ENCODE results near the gene ORAI1. TPM values are rescaled to one million over a fixed set of nuclear protein-coding genes. Genes with fewer than 3 reads are reported as not detected.
A peak's percentile ranks its signal among the peaks of the same experiment; 100 is the strongest.
"Not testable (repeated sequence)": the region's sequence is repeated elsewhere in the genome, so short reads cannot be mapped to it uniquely, and the experiment has no call there.

Gene ORAI1
- total RNA-seq, 1 donor from 2014 or later: 16.7 TPM

DNA sequence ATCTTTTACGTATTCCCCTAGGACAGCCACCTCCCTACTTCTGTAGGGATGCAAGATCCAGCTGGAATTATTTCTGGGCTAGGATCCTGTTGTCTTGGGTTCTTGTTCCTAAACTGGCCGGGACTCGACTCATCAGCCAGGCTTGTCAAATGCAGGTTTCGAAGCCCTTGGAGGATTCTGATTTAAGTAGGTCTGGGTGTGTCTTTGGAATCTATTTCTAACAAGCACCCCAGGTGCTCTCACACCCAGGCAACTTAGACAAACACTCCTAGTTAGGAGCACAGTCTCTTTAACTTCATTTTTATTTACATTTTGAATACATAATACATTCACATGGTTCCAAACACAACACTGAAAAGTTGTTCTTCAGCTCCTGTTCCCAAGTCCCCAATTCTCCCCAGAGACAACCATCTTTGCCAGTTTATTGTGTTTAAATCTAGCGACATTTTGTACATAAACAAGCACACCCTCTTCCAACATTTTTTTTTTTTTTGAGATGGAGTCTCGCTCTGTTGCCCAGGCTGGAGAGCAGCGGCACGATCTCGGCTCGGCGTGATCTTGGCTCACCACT lies 22.2 kb downstream of the ORAI1 start:
- DNase-seq (ENCODE audit: low read depth): no peak

DNA sequence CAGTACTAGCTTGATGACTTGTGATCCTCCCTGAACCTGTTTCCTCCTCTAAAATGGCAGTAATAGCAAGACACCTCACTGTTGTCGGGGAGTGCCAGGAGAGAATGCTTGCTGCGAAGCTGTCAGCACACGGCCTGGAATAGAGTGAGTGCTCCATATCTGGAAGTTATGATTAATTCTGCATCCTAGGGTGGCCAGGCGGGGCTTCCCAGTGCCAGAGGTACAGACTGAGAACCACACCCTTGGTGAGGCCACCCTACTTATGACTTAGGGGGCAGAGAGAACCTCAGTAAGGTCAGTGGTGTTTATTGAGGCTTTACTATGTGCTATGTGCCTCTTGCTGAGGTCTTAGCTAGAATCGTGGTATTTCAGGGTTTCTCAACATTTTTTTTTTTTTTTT lies 23.0 kb downstream of the ORAI1 start:
- no peak for DNase-seq (ENCODE audit: low read depth)

DNA sequence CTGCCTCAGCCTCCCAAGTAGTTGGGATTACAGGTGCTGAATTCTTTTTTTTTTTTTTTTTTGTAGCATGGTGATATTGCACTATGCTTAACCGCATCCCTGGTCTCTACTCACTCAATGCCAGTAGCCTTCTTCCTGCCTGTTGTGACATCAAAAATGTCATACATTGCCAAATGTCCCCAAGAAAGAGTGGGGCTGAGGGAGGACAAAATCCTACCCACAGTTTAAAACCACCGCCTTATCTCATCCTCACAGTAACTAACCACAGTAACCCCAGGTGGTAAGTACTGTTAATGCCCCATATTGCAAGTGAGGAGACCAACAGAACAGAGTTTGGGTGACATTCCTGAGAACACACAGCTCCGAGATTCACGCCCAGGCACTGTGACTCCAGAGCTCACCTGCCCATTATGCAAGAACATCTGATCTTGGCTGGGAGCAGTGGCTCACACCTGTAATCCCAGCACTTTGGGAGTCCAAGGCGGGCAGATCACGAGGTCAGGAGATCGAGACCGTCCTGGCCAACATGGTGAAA lies 23.6 kb downstream of the ORAI1 start:
- no peak for DNase-seq (ENCODE audit: low read depth)

DNA sequence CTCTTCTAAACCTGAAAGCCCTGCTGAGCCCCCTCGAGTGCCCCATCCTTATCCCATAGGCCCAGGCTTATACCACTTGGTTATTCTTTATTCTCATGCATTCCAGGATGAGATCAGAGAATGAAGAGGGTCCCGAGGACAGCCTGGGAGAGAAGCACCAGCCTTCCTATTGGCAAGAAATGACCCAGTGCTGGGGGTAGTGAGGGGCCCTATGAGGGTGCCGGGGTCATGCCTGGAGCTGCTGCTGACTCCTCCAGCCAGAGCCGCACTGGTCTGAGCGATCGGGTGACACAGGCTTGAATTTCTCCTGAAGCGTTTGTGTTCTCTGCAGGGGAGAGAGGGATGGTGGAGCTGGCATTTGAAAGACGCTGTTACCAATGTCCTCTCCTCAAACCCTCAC lies 25.0 kb downstream of the ORAI1 start:
- DNase-seq (ENCODE audit: low read depth): no peak

DNA sequence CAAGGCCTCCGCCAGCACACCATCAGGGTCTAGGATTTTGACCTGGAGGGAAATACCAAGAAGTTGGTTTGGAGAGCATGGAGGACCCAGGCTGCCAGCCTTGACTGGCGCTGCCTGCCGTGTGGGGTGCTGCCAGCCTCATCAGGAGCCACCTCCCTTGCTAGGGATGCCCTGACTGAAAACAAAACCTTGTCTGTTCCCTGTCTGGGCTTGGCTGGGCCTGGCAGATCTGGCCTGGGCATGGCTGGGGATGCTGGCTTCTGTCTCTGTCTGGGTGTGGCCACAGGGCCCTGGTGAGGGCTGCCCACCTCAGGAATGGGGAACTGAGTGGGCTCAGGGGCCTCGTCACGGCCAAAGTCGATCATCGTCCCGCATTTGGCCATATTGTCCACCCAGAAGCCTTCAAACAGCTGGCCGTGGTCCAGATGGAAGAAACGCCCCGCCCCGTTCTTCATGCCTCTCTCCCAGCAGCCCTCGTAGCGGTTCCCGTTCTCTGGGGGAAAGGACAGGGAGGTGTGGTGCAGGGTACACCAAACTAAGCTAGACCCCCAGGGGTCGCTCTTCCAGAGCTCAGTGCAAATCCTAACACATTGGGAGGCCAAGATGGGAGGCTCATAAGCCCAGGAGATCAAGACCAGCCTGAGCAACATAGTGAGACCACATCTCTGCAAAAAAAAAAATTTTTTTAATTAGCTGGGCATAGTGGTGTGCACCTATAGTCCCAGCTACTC lies 26.6 kb downstream of the ORAI1 start:
- no peak for DNase-seq (ENCODE audit: low read depth)

DNA sequence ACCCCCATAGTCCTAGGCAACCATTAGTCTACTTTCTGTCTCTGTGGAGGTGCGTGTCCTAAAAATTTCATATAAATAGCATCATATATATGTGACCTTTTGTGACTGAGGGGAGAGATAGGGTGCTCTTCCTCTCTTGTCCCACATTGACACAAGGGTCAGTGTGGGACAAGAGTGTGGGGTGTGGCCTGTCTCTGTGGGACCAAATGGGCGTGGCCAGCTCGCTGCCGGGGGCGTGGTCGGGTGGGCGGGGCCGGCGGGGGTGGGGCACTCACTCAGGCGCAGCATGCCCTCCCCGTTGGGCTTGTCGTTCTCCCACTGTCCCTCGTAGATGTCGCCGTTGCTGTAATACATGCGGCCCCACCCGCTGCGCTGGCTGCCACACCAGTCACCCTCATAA lies 27.7 kb downstream of the ORAI1 start:
- DNase-seq (ENCODE audit: low read depth): no peak

DNA sequence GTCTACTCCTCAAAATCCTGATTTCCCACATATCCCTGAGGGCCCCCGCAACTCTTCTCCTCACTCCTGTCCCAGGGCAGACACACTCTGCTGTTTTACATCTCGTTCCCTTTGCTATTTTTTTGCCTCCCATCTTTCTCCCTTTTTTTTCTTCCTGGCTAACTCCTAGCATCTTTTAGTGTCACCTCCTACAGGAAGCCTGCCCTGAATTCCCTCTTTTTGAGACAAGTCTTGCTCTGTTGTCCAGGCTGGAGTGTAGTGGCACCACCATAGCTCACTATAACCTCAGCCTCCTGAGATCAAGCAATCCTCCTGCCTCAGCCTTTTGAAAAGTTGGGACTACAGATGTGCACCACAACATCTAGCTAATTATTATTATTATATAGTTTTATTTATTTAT lies 29.8 kb downstream of the ORAI1 start:
- DNase-seq (ENCODE audit: low read depth): no peak

DNA sequence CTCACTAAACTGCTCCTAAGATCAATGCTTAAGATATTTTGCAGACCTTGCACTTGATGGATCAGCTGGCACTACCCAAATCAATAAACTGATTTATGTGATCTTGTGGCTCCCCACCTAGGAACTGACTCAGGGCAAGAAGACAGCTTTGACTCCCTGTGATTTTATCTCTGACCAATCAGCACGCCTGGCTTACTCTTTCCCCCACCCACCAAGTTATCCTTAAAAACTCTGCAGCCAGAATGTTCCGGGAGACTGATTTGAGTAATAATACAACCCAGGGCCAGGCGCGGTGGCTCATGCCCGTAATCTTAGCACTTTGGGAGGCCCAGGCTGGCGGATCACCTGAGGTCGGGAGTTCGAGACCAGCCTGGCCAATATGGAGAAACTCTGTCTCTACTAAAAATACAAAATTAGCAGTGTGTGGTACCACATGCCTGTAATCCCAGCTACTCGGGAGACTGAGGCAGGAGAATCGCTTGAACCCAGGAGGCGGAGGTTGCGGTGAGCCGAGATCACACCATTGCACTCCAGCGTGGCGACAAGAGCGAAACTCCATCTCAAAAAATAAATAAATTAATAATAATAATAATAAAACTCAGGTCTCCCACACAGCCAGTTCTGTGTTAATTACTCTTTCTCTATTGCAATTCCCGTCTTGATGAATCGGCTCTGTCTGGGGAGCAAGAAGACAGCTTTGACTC lies 31.1 kb downstream of the ORAI1 start:
- DNase-seq (ENCODE audit: low read depth): no peak

DNA sequence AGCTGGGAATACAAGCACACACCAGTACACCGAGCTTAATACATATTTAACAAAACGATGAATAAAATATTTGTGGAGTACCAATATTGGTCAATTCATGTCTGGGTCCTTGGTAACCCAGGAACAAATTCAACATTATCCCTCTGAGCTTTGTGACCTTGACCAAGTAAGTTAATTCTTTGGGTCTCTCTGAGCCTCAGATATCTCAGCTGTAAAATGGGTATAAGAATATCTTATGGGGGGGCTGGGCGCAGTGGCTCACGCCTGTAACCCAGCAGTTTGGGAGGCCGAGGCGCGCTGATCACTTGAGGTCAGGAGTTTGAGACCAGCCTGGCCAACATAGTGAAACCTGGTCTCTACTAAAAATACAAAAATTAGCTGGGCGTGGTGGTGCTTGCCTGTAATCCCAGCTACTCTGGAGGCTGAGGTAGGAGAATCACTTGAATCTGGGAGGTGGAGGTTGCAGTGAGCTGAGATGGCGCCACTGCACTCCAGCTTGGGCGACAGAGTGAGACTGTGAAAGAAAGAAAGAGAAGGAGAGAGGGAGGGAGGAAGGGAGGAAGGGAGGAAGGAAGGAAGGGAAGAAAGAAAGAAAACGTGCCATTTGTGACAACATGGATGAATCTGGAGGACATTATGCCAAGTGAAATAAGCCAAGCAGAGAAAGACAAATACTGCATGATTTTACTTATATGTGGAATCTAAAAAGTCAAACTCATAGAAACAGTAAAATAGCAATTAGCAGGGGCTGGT lies 35.2 kb downstream of the ORAI1 start:
- not testable (repeated sequence) for DNase-seq (ENCODE audit: low read depth)

DNA sequence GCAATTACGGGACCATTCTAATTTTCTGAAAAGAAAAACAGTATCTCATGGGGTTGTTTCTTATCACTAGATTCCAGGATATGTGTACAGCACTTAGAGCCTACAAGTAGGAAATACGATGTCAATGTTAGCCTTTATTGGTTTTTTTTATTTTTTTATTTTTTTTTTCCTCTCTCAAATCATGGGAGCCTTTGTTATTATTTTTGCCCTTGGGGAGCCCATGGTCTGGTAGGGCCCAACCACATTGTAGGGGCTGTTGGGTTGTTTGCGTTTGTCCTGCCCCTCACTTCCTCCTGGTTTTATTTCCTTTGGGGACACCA lies 37.2 kb downstream of the ORAI1 start:
- no peak for DNase-seq (ENCODE audit: low read depth)

DNA sequence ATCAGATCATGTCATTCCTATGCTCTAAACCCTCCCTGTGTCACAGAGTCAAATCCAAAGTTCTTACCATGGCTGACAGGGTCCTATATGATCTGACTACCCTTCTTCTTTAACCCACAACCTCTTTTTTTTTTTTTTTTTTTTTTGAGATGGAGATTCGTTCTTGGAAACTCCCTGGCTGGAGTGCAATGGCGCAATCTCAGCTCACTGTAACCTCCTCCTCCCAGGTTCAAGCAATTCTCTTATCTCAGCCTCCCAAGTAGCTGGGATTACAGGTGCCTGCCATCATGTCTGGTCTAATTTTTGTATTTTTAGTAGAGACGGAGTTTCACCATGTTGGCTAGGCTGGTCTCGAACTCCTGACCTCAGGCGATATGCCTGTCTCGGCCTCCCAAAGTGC lies 40.5 kb downstream of the ORAI1 start:
- not testable (repeated sequence) for DNase-seq (ENCODE audit: low read depth)

DNA sequence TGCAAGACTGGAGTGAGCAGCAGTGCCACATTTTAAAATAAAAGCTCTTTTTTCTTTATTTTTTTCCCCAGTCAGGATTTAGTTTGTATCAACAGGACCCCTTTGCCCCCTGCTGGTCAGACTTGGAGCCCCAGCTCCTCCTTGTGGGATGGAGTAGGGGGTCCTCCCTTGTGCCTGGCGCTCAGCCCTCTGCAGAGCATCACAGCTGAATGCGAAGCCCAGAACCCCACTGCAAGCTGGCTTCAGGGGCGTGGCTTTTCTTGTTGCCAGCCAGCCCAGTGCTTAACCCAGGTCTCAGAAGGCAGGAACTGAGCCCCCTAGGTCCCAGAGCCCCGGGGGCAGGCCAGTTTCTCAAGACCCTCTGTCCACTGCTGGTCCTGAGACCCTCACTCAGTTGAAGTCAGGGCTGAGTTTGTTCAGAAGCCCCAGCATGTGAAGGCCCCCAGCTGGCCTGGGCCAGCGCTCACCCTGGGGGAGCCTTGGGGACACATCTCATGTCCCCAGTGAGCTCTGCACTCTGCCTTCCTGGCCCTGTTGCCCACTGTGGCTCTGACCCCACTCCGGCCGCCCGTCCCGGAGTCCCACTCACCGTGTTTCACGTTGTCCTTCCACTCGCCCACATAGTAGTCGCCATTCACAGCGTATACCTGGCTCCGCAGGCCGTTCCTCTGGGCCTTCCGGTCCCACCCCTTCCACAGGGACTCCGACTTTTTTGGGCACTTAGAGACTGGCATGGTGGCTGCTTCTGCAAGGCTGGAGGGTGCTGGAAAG lies 42.6 kb downstream of the ORAI1 start:
- peak; percentile 40 for DNase-seq (ENCODE audit: low read depth)

DNA sequence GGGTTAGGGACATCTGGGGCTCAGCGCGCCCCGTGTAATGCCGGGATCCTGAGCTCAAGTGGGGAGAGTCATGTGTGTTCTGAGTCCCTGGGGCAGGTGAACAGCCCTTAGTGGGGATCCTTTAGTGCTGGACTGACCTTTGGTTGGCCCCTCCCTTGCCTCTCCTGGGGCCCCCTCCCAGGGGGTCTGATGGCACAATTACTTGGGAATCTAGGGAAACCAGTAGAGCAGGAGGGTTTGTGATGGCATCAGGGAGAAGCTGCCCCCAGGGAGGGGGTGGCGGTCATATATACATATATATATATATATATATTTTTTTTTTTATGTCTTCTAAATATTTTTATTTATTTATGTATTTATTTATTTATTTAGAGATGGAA lies 43.2 kb downstream of the ORAI1 start, which contains the start of gene MORN3:
Gene MORN3, minus strand, starts transcription at position 134 of the 380 bp plus-strand sequence. CDS start 171 bp downstream, outside the sequence.
- DNase-seq (ENCODE audit: low read depth): no peak

DNA sequence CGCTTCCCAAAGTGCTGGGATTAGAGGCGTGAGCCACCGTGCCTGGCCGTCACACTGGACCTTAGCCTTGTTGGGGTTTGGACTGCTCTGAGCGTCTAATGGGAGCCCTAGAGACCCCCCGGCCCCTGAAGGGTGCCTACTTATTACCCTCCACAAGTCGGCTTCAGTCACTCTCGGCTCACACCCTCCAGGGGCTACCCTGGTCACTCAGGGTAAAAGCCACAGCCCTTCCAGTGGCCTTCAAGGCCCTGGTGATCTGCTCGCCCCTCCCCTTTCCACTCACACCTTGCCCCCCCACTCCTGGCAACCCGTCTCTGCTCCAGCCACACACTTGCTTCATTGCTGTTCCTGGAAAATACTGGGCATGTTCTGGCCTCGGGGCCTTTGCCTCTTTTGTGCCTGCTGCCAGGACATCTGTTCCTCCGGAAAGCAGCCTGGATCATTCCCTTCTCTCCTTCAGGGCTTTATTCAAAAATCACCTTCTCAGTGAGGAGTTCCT lies 46.7 kb downstream of the ORAI1 start:
- no peak for DNase-seq (ENCODE audit: low read depth)

DNA sequence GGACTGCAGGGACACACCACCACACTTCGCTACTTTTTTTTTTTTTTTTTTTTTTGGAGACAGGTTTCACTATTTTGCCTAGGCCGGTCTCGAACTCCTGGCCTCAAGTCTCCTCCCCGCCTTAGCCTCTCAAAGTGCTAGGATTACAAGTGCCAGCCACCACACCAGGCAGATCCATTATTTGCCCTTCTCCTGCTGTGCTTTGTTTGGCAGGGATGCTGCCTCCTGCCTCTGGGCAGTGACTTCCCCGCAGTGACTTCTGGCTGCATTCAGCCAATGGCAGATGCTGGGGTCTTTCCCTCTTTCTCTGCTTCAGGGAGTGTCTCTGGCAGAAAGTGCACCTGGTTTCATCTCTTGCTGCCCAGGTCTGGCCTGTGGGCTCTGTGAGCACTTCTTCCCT lies 49.9 kb downstream of the ORAI1 start:
- DNase-seq (ENCODE audit: low read depth): no peak

DNA sequence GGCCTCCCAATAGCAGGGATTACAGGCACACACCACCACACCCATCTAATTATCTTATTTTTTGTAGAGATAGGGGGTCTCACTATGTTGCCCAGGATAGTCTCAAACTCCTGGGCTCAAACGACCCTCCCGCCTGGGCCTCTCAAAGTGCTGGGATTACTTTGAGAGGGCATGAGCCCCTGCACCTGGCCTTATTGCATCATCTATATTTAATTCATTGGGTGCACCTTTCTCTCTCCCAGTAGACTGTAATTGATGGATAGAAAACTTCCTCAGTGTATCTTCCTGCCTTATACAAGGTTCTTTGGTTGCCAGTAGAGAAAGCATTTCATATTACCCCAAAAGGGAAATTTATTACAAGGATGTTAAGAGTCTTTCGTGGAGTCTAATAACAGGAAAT lies 52.0 kb downstream of the ORAI1 start:
- no peak for DNase-seq (ENCODE audit: low read depth)

DNA sequence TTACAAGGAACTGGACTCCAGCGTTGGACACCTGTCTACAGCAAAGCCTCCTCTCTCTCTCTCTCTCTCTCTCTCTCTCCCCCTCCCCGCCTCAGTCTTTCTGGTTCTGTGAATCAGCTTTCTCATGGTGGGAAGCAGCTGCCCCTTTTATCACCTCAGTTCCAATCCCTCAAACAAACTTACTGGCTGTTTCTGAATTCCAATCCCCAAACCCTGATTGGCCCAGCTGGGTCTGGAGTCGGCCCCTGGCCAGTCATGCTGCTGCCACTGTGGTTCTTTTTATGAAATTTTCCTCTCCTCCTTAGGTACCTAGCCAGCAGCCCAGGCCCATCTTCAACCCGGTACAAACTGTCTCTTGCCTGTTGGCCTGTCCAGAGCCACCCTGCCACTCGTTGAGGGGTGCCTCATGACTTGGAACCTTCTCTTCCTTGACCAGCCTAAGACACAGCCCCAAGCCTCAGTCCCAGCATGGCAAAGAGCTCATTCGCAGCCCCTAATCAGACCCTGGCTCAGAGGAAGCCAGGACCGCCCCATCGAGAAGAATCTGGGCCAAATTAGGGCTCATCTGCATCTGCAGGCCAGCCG lies 52.5 kb downstream of the ORAI1 start:
- DNase-seq (ENCODE audit: low read depth): peak; percentile 53

DNA sequence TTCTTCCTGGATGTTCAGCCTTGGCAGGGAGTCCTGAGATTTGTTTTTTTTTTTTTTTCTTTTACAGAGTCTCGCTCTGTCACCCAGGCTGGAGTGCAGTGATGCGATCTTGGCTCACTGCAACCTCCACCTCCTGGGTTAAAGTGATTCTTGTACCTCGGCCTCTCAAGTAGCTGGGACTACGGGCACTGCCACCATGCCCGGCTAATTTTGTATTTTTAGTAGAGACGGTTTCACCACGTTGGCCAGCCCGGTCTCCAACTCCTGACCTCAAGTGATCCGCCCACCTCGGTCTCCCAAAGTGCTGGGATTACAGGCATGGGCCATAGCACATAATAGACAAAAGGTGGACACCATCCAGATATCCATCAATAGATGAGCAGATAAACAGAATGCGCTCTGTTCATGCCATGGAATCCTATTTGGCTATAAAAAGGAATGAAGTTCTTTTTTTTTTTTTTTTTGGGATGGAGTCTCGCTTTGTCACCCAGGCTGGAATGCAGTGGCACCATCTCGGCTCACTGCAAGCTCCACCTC lies 53.4 kb downstream of the ORAI1 start:
- not testable (repeated sequence) for DNase-seq (ENCODE audit: low read depth)

DNA sequence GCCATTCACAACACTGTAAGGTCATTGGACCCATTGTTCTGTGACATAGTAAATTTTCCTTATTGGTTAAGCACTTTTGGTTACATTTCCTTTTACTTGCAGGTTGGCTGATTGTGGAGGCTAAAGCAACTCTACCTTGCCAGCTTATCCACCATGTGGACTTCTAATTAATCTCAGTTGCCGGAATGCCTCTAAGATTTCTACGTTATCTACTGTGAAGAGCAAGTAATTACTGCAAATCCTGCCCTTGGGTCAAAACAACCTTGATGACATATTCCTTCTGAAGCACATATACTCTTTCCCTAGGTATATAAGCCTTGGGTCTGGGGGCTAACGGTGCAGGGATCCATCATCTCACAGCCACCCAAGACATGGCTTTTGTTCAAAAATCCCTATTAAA lies 62.6 kb downstream of the ORAI1 start:
- DNase-seq (ENCODE audit: low read depth): no peak

DNA sequence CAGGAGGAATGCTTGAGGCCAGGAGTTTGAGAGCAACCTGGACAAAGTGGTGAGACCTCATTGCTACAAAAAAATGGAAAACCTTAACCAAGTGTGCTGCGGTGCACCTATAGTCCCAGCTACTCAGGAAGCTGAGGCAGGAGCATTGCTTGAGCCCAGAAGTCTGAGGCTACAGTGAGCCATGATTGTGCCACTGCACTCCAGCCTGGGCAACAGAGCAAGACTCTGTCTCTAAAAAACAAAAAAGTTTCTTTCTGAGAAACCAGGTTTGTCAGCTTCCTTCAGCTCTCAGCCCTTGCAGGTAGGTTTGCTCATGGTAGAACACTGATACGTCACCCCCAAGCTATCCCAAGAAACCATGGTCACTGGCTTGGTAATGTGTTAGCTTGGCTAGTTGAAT lies 63.1 kb downstream of the ORAI1 start:
- no peak for DNase-seq (ENCODE audit: low read depth)
